IPS-15b (cell line): ENCODE data around the gene SPPL3.
A peak's percentile ranks its signal among the peaks of the same experiment; 100 is the strongest.

Experiments used
- H3K27me3 ChIP-seq: one replicate; pipeline ENCODE4 v1.6.1; 2013; ENCODE audit warnings: low read length; ENCODE audit not compliant: control insufficient read depth, insufficient read depth
- H3K36me3 ChIP-seq: one replicate; pipeline ENCODE4 v1.6.1; 2013; ENCODE audit warnings: low read length; ENCODE audit not compliant: control insufficient read depth, insufficient read depth
- H3K4me1 ChIP-seq: one replicate; pipeline ENCODE4 v1.6.1; 2013; ENCODE audit warnings: mild to moderate bottlenecking, low read length; ENCODE audit not compliant: control insufficient read depth, insufficient read depth
- H3K4me3 ChIP-seq: one replicate; pipeline ENCODE4 v1.5.1; 2013; ENCODE audit warnings: low read depth, low read length
- H3K9ac ChIP-seq: one replicate; pipeline ENCODE4 v1.6.1; 2013; ENCODE audit warnings: low read depth, mild to moderate bottlenecking, low read length
- H3K9me3 ChIP-seq: one replicate; pipeline ENCODE4 v1.6.1; 2013; ENCODE audit warnings: mild to moderate bottlenecking, low read length; ENCODE audit not compliant: control insufficient read depth, insufficient read depth

Gene SPPL3

GRCh38 chr12:120936197-120936596, 32.0 kb upstream of the SPPL3 start:
- Histone ChIP-seq H3K9me3 (no peaks in the 10 kb centered on the region), H3K36me3 (no peaks in the 10 kb centered on the region), H3K9ac (no peak overlapping the region), H3K27me3 (no peaks in the 10 kb centered on the region), H3K4me1 (no peaks in the 10 kb centered on the region), H3K4me3 (no peak overlapping the region)

DNA sequence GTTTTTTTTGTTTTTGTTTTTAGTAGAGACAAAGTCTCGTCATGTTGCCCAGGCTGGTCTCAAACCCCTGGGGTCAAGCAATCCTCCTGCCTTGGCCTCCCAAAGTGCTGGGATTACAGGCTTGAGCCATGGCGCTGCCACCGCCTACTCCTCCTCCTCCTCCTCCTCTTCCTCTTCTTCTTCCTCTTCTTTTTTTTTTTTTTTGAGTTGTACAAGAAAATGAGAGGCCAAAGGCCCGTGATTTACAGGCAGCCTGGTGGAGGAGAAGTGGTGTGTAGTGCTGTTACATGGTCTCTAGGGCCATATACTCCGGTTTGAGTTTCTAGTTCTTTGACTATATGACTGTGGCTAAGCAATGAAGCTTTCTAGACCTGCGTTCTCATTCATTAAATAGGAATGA, 29.6 kb upstream of the SPPL3 start:
- Histone ChIP-seq H3K27me3 (no peaks in the 10 kb centered on the region), H3K9me3 (no peaks in the 10 kb centered on the region), H3K4me1 (no peaks in the 10 kb centered on the region), H3K36me3 (no peaks in the 10 kb centered on the region), H3K4me3 (no peak overlapping the region), H3K9ac (no peak overlapping the region)

DNA sequence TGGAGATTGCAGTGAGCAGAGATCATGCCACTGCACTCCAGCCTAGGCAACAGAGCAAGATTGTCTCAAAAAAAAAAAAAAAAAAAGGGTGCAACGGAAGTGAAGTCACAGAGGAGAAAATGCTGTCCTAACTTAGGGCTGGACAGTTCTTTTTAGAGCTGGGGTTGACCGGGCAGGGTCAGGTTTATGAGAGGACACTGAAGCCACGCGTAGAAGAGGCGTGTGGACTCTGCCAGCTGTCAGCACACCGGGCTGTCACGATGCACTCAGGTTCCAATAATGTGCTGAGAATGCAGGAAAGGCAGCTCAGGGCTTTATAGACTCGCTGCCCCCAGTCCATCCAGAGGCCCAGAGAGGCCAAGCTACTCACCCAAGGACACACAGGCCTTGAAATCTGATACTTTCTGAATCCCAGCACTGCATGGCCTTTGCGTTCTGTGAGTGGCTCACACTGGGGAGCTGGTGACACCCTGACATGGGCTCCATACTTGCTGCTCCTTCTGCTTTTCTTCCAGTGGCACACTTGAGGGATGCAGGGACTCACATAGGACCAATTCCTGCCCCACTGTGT, 28.9 kb upstream of the SPPL3 start:
- H3K4me1 ChIP-seq, result no peaks in the 10 kb centered on the region
- no peak overlapping the region for H3K4me3 ChIP-seq
- H3K9ac ChIP-seq, result no peak overlapping the region

GRCh38 chr12:120932058-120932457, 27.9 kb upstream of the SPPL3 start:
- Histone ChIP-seq H3K9me3 (no peaks in the 10 kb centered on the region), H3K27me3 (no peaks in the 10 kb centered on the region), H3K9ac (no peak overlapping the region), H3K4me3 (no peak overlapping the region), H3K36me3 (no peaks in the 10 kb centered on the region), H3K4me1 (no peaks in the 10 kb centered on the region)

More for the DNA sequence above, 28.9 kb upstream of the SPPL3 start:
- Histone ChIP-seq H3K27me3 (no peaks in the 10 kb centered on the region), H3K36me3 (no peaks in the 10 kb centered on the region), H3K9me3 (no peaks in the 10 kb centered on the region)

- H3K36me3 ChIP-seq, result no peaks in the 10 kb centered on the region
- no peak overlapping the region for H3K4me3 ChIP-seq
- no peaks in the 10 kb centered on the region for H3K27me3 ChIP-seq
- H3K9ac ChIP-seq, result no peak overlapping the region
- H3K9me3 ChIP-seq, result no peaks in the 10 kb centered on the region
- peaks cover 9% of the 10 kb centered on the region for H3K4me1 ChIP-seq
Observed at GRCh38 chr12:120930032-120930431, 25.9 kb upstream of the SPPL3 start.

DNA sequence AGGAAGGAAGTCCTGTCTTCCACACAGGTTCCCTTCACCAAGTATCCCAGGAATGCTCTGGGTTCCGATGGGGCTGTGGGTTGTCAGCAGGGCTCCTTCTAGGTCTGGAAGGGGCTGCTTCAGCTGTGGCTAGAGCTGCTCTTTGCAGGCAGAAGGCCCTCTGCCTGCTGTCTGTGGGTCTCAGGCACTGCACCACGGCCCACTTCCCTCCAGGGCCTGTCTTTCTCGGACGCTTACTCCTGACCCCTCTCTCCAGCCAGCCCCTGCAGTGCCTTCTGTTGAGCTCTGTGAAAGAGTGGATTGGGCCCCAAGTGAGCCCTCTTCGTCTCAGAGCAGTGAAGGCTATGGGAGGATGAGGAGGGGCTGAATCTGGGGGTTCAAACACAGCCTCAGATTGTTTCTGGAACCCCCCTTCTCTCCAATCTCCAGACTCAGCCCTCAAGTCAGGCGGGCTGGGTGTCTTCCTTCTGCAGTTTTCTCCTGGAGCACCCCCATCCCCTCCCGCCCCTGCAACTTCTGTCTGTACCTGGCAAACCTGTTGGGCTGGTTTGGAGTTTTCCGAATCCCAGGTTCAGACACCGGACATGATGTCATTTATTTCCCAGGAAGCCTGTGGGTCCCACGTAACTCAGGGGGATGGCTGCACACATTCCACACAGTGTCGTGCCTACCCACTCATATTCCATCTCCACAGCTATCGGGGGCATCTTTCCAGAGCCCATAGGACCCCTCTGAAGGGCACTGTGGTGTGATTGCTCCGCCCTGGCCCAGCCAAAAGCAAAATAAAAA, 24.9 kb upstream of the SPPL3 start:
- no peaks in the 10 kb centered on the region for H3K9me3 ChIP-seq
- H3K36me3 ChIP-seq, result no peaks in the 10 kb centered on the region
- peak overlapping the region; percentile 73 for H3K9ac ChIP-seq
- H3K4me1 ChIP-seq, result peaks cover 9% of the 10 kb centered on the region
- peak overlapping the region; percentile 8 for H3K4me3 ChIP-seq
- H3K27me3 ChIP-seq, result no peaks in the 10 kb centered on the region

GRCh38 chr12:120925740-120926563, 21.8 kb upstream of the SPPL3 start:
- Histone ChIP-seq H3K4me1 (peaks cover 9% of the 10 kb centered on the region), H3K9me3 (no peaks in the 10 kb centered on the region), H3K4me3 (no peak overlapping the region), H3K27me3 (no peaks in the 10 kb centered on the region), H3K36me3 (no peaks in the 10 kb centered on the region), H3K9ac (no peak overlapping the region)

- no peaks in the 10 kb centered on the region for H3K9me3 ChIP-seq
- H3K36me3 ChIP-seq, result no peaks in the 10 kb centered on the region
- H3K4me1 ChIP-seq, result peaks cover 9% of the 10 kb centered on the region
- H3K9ac ChIP-seq, result no peak overlapping the region
- H3K27me3 ChIP-seq, result no peaks in the 10 kb centered on the region
- H3K4me3 ChIP-seq, result no peak overlapping the region
Observed at GRCh38 chr12:120922279-120922678, 18.1 kb upstream of the SPPL3 start.

GRCh38 chr12:120921637-120922036, 17.5 kb upstream of the SPPL3 start:
- Histone ChIP-seq H3K27me3 (no peaks in the 10 kb centered on the region), H3K36me3 (no peaks in the 10 kb centered on the region), H3K4me3 (no peak overlapping the region), H3K9me3 (no peaks in the 10 kb centered on the region), H3K9ac (no peak overlapping the region), H3K4me1 (peaks cover 9% of the 10 kb centered on the region)

- Histone ChIP-seq H3K9me3 (no peaks in the 10 kb centered on the region), H3K27me3 (no peaks in the 10 kb centered on the region), H3K36me3 (no peaks in the 10 kb centered on the region), H3K9ac (no peak overlapping the region), H3K4me3 (no peak overlapping the region), H3K4me1 (no peaks in the 10 kb centered on the region)
Observed at GRCh38 chr12:120920178-120920577, 16.0 kb upstream of the SPPL3 start.

DNA sequence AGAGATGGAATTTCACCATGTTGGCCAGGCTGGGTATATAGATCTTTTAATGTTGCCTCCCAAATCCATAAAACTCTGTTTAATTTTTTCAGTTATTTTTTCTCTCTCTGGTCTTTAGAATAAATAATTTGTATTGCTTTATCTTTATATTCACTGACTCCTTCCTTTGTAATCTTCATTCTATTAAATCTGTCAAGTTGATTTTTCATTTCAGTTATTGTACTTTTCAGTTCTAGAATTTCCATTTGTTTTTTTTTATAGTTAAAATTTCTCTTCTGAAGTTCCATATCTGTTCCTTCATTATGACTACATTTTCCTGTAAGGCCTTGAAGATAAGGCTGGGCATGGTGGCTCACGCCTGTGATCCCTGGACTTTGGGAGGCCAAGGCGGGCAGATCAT, 13.6 kb upstream of the SPPL3 start:
- H3K9ac ChIP-seq, result no peak overlapping the region
- H3K27me3 ChIP-seq, result no peaks in the 10 kb centered on the region
- no peaks in the 10 kb centered on the region for H3K4me1 ChIP-seq
- H3K9me3 ChIP-seq, result no peaks in the 10 kb centered on the region
- no peaks in the 10 kb centered on the region for H3K36me3 ChIP-seq
- H3K4me3 ChIP-seq, result no peak overlapping the region
